Measurements from ENCODE around the gene TRIML2. TPM values are rescaled to one million over a fixed set of nuclear protein-coding genes. Genes with fewer than 3 reads are reported as not detected.
"Not testable (repeated sequence)": the region's sequence is repeated elsewhere in the genome, so short reads cannot be mapped to it uniquely, and the experiment has no call there.

Gene TRIML2
- total and polyA plus RNA-seq, 9 of the 15 experiments (the other 6 are each of a cell fraction or from before 2014, with no cell fraction given) = 0.03 to 0.16 TPM; not detected in 7

DNA sequence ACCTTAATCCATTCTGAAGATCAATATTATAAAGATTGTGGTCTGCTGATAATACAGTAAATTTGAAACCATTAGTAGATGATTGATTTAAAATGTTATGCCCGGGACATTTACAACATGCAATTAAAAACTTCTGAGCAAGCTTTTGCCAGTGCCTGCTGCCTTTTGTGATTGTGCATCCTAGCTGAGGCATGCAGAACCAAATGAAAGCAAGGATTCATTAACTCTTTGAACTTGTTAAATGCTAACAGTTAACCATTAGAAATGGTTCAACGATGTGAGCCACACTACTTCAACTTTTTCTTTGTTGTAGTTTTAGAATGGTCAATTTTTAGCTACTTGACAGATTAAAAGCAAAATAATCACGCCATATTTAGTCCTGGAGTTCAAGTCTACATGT, 62.7 kb downstream of the TRIML2 start:
- WGBS (ENCODE audit: insufficient coverage, low coverage, missing lambda C conversion rate) = 0% methylated on average over 3 of the region's 3 CpGs
- H3K4me1 ChIP-seq (replicated peaks in 1 of 2; ENCODE audit: control insufficient read depth in 2 of 2, insufficient read depth in 2 of 2, low read length in 2 of 2) = no peaks in the 10 kb centered on the region
- ChIA-PET CTCF (ENCODE audit: low intra/inter-chr PET ratio) (no interaction called here), POLR2A (no interaction called here)
- H3K4me3 ChIP-seq = no peak overlapping the region
- no TSS peak for BruUV-seq (replicated peaks)
- H4K20me1 ChIP-seq (replicated peaks; ENCODE audit: control insufficient read depth, insufficient read depth, low read length) = no peaks in the 10 kb centered on the region
- H3K9ac ChIP-seq (ENCODE audit: insufficient read depth in 1 of 2, low read depth in 2 of 2, low read length in 2 of 2) = no peak overlapping the region
- H3K9me3 ChIP-seq (replicated peaks; ENCODE audit: control insufficient read depth, insufficient read depth, low read depth, low read length) = no peaks in the 10 kb centered on the region
- H3K27ac ChIP-seq (ENCODE audit: extremely low read depth, low read depth, low read length) = no peak overlapping the region
- in situ Hi-C loops (cut with MboI) (no loop called here), intact Hi-C loops (cut with micrococcal nuclease) (no loop called here)
- no peak for DNase-seq (ENCODE audit: extremely low read depth in 1 of 4, low spot score in 3 of 4)
- H2AFZ ChIP-seq (ENCODE audit: low read depth, low read length) = no peak overlapping the region
- H3K36me3 ChIP-seq (ENCODE audit: control insufficient read depth, insufficient read depth, low read length) = no peaks in the 10 kb centered on the region
- no peak overlapping the region for H3K4me2 ChIP-seq (ENCODE audit: insufficient read depth, low read length)
- ATAC-seq = no peak
- no peak for FAIRE-seq
- no peak for TF ChIP-seq TAF9B (IDR thresholded peaks at IDR 0.05; ENCODE audit: partially characterized antibody)
- no peak for TF ChIP-seq RFX7 (CRISPR knock-in tag; IDR thresholded peaks at IDR 0.05)
- TF ChIP-seq CEBPG (CRISPR knock-in tag; IDR thresholded peaks at IDR 0.05) = no peak
- TF ChIP-seq CEBPG (tag; conservative IDR thresholded peaks at IDR 0.05 in 1 of 2, IDR thresholded peaks at IDR 0.05 in 1 of 2) = no peak
- TF ChIP-seq ERF (CRISPR knock-in tag; IDR thresholded peaks at IDR 0.05) = no peak
- TF ChIP-seq CAMTA2 (CRISPR knock-in tag; conservative IDR thresholded peaks at IDR 0.05) = no peak
- H3K9me1 ChIP-seq (ENCODE audit: control insufficient read depth, insufficient read depth, low read length) = no peaks in the 10 kb centered on the region
- H3K79me2 ChIP-seq (ENCODE audit: control insufficient read depth, insufficient read depth, low read length) = no peaks in the 10 kb centered on the region
- no peaks in the 10 kb centered on the region for H3K27me3 ChIP-seq (ENCODE audit: control insufficient read depth in 2 of 2, insufficient read depth in 2 of 2, low read length in 2 of 2)

DNA sequence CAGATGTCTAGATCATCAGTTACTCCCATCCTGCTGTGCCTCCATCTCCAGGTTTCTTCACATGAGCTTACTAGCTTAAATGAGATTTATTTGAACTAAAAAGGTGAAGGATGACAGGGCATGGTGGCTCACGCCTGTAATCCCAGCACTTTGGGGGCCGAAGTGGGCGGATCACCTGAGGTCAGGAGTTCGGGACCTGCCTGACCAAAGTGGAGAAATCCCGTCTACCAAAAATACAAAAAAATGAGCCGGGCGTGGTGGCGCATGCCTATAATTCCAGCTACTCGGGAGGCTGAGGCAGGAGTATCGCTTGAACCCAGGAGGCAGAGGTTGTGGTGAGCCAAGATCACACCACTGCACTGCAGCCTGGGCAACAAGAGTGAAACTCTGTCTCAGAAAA, 63.9 kb downstream of the TRIML2 start:
- H3K27me3 ChIP-seq (ENCODE audit: control insufficient read depth in 2 of 2, insufficient read depth in 2 of 2, low read length in 2 of 2); CTCF ChIA-PET (ENCODE audit: low intra/inter-chr PET ratio); BruUV-seq (replicated peaks); H3K4me2 ChIP-seq (ENCODE audit: insufficient read depth, low read length); H4K20me1 ChIP-seq (replicated peaks; ENCODE audit: control insufficient read depth, insufficient read depth, low read length); H3K9me3 ChIP-seq (replicated peaks; ENCODE audit: control insufficient read depth, insufficient read depth, low read depth, low read length); ATAC-seq; intact Hi-C loops (cut with micrococcal nuclease); H3K4me1 ChIP-seq (replicated peaks in 1 of 2; ENCODE audit: control insufficient read depth in 2 of 2, insufficient read depth in 2 of 2, low read length in 2 of 2); H2AFZ ChIP-seq (ENCODE audit: low read depth, low read length); H3K9ac ChIP-seq (ENCODE audit: insufficient read depth in 1 of 2, low read depth in 2 of 2, low read length in 2 of 2); DNase-seq (ENCODE audit: extremely low read depth in 1 of 4, low spot score in 3 of 4); FAIRE-seq; H3K79me2 ChIP-seq (ENCODE audit: control insufficient read depth, insufficient read depth, low read length); H3K36me3 ChIP-seq (ENCODE audit: control insufficient read depth, insufficient read depth, low read length); in situ Hi-C loops (cut with MboI); H3K9me1 ChIP-seq (ENCODE audit: control insufficient read depth, insufficient read depth, low read length); POLR2A ChIA-PET; H3K27ac ChIP-seq (ENCODE audit: extremely low read depth, low read depth, low read length); H3K4me3 ChIP-seq: not testable (repeated sequence)
- 0% methylated on average over 5 of the region's 10 CpGs for WGBS (ENCODE audit: insufficient coverage, low coverage, missing lambda C conversion rate)
